DOHH2 (cell line): Measurements from ENCODE around the gene INSM1.

Source experiments
- H3F3A ChIP-seq: fragments of 200-600 bp; sonication (generic), shearing (Covaris generic); 2 replicates; pipeline ENCODE4 v1.6.0; 2016; ENCODE audit warnings: antibody characterized with exemption, mild to moderate bottlenecking; ENCODE audit not compliant: control insufficient read depth, insufficient read depth
- H3K27ac ChIP-seq: fragments of 200-600 bp; sonication (generic); 2 replicates; pipeline ENCODE4 v1.5.1; 2014; ENCODE audit warnings: low read depth, mild to moderate bottlenecking, low read length, moderate library complexity
- H3K27me3 ChIP-seq: fragments of 200-600 bp; sonication (generic); 2 replicates; pipeline ENCODE4 v1.6.1; 2014; ENCODE audit warnings: mild to moderate bottlenecking, low read length, mixed read lengths; ENCODE audit not compliant: control insufficient read depth
- H3K36me3 ChIP-seq: fragments of 200-600 bp; sonication (generic); 2 replicates; pipeline ENCODE4 v1.6.1; 2014; ENCODE audit warnings: mild to moderate bottlenecking, low read length, moderate library complexity, mixed read lengths; ENCODE audit not compliant: control insufficient read depth
- H3K4me1 ChIP-seq: fragments of 200-600 bp; sonication (generic); 2 replicates; pipeline ENCODE4 v1.6.1; 2014; ENCODE audit warnings: mild to moderate bottlenecking, low read length, mixed read lengths; ENCODE audit not compliant: control insufficient read depth
- H3K4me2 ChIP-seq: fragments of 200-600 bp; sonication (generic); 2 replicates; pipeline ENCODE4 v1.6.0; 2014; ENCODE audit warnings: mild to moderate bottlenecking, low read length, moderate library complexity
- H3K4me3 ChIP-seq: fragments of 200-600 bp; sonication (generic); 2 replicates; pipeline ENCODE4 v1.5.1; 2014; ENCODE audit warnings: mild to moderate bottlenecking, low read length, mixed read lengths
- H3K79me2 ChIP-seq: fragments of 200-600 bp; sonication (generic); 2 replicates; pipeline ENCODE4 v1.6.1; 2014; ENCODE audit warnings: mild to moderate bottlenecking, low read length, mixed read lengths; ENCODE audit not compliant: control insufficient read depth
- H3K9me2 ChIP-seq: fragments of 200-600 bp; sonication (generic); replicated peaks from 2 replicates; pipeline ENCODE4 v1.6.1; 2014; ENCODE audit warnings: mild to moderate bottlenecking, low read length, mixed read lengths; ENCODE audit not compliant: control insufficient read depth
- H3K9me3 ChIP-seq: fragments of 200-600 bp; sonication (generic); 2 replicates; pipeline ENCODE4 v1.6.1; 2014; ENCODE audit warnings: antibody characterized with exemption, low read length, mixed read lengths; ENCODE audit not compliant: control insufficient read depth, insufficient read depth
- H4K20me1 ChIP-seq: fragments of 200-600 bp; sonication (generic); 2 replicates; pipeline ENCODE4 v1.6.0; 2014; ENCODE audit warnings: low read depth, mild to moderate bottlenecking, antibody characterized with exemption, low read length, moderate library complexity; ENCODE audit not compliant: control insufficient read depth, insufficient read depth
- CTCF ChIP-seq: fragments of 200-600 bp; sonication (generic); IDR thresholded peaks from one replicate; pipeline ENCODE4 v1.5.1; 2014; ENCODE audit warnings: antibody characterized with exemption, mild to moderate bottlenecking, low read depth, low read length; ENCODE audit not compliant: poor library complexity, severe bottlenecking
- EZH2phosphoT487 ChIP-seq: fragments of 200-600 bp; sonication (generic); IDR thresholded peaks from 2 replicates; pipeline ENCODE4 v1.6.1; 2017; ENCODE audit warnings: borderline replicate concordance, mild to moderate bottlenecking, antibody characterized with exemption, low read length, moderate library complexity, mixed read lengths

Gene INSM1

GRCh38 chr20:20393207-20394120 is 25.6 kb downstream of the INSM1 start:
- TF ChIP-seq EZH2phosphoT487 (no peak), CTCF (no peak)
- H3K4me1 ChIP-seq, result no peaks in the 10 kb centered on the region
- H4K20me1 ChIP-seq, result no peaks in the 10 kb centered on the region
- no peak overlapping the region for H3K4me3 ChIP-seq
- no peaks in the 10 kb centered on the region for H3F3A ChIP-seq
- no peaks in the 10 kb centered on the region for H3K27me3 ChIP-seq
- no peak overlapping the region for H3K27ac ChIP-seq
- no peaks in the 10 kb centered on the region for H3K9me3 ChIP-seq
- no peak overlapping the region for H3K4me2 ChIP-seq
- no peaks in the 10 kb centered on the region for H3K79me2 ChIP-seq
- no peaks in the 10 kb centered on the region for H3K9me2 ChIP-seq
- no peaks in the 10 kb centered on the region for H3K36me3 ChIP-seq

- Histone ChIP-seq H3F3A (no peaks in the 10 kb centered on the region), H3K36me3 (no peaks in the 10 kb centered on the region), H3K27ac (no peak overlapping the region), H3K9me2 (no peaks in the 10 kb centered on the region), H3K79me2 (no peaks in the 10 kb centered on the region), H3K4me3 (no peak overlapping the region), H3K9me3 (no peaks in the 10 kb centered on the region), H4K20me1 (no peaks in the 10 kb centered on the region), H3K4me1 (no peaks in the 10 kb centered on the region), H3K27me3 (no peaks in the 10 kb centered on the region), H3K4me2 (no peak overlapping the region)
- TF ChIP-seq CTCF (no peak), EZH2phosphoT487 (no peak)
Observed at GRCh38 chr20:20395087-20395486, 27.2 kb downstream of the INSM1 start.

GRCh38 chr20:20395903-20396568 is 28.1 kb downstream of the INSM1 start:
- no peaks in the 10 kb centered on the region for H3K9me2 ChIP-seq
- no peaks in the 10 kb centered on the region for H3K27me3 ChIP-seq
- H3K4me1 ChIP-seq, result no peaks in the 10 kb centered on the region
- no peaks in the 10 kb centered on the region for H3F3A ChIP-seq
- no peaks in the 10 kb centered on the region for H3K79me2 ChIP-seq
- H3K36me3 ChIP-seq, result no peaks in the 10 kb centered on the region
- no peaks in the 10 kb centered on the region for H4K20me1 ChIP-seq
- TF ChIP-seq EZH2phosphoT487 (no peak), CTCF (no peak)
- no peak overlapping the region for H3K27ac ChIP-seq
- no peaks in the 10 kb centered on the region for H3K9me3 ChIP-seq
- no peak overlapping the region for H3K4me2 ChIP-seq
- H3K4me3 ChIP-seq, result no peak overlapping the region
